ENCODE measurements around the gene SKAP2.

GRCh38 chr7:26646336-26647048 is 217.9 kb downstream of the SKAP2 start:
- no peak for TF ChIP-seq CTCF (IDR thresholded peaks at IDR 0.05)
- no peak for TF ChIP-seq EP300 (IDR thresholded peaks at IDR 0.05)
- no peak for TF ChIP-seq POLR2AphosphoS5 (IDR thresholded peaks at IDR 0.05)
- no peak for TF ChIP-seq POLR2A (IDR thresholded peaks at IDR 0.05)
